ENCODE measurements around the gene PRKAG2. TPM values are rescaled to one million over a fixed set of nuclear protein-coding genes. Genes with fewer than 3 reads are reported as not detected.

Gene PRKAG2
- polyA plus RNA-seq, 1 of the 3 experiments (the other 2 are of a cell fraction), result 51.6 TPM

DNA sequence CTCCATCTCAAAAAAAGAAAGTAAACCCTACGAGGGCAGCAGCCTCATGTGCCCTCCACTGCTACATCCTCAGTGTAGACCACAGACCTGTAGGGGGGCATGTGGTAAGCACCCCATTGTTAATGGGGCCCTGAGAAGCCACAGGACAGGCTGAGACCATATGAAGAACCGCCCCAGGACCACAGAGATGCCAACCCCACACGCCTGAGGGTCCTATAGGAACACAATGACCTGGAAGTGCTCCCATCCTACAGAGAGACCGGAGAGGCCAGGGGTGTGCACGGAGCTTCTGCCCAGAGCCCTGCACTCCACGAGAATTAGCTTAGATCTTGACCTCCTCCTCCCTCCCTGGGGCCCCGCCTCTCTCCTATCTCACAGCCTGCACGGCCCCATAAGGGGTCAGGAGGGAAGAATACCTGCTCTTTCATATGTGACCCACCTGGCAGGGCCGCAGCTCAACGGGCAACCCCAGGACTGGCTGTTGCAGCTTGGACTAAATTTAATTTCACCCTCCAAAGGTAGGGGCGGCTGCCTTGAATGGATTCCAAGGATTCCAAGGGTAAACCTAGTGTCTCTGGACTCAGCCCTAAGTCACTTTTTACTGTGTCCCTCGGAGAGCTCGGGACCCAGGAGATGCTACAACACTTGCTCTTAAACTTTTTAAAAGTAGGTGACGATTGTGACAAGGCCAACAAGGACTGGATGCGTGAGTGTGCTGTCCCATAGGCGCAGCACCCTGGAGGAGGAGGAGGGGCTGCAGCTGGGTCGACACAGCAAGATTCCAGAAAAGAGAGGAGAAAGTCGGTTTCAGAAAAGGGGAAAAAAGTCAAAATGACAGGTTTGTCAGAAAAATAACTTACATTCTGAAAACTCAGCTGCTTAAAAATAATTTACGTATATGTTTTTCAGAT, 24.2 kb downstream of the PRKAG2 start:
- POLR2A ChIA-PET, result interaction anchor here (0.6 kb wide), 1 partner anchor 9 kb away, joined by 4 read pairs; no protein-coding TSS in a partner anchor
- Histone ChIP-seq H3K9me3 (no peaks in the 10 kb centered on the region), H3K4me2 (no peak overlapping the region), H3K4me3 (ENCODE audit: low read depth in 2 of 2, low read length in 1 of 2) (no peak overlapping the region), H3K79me2 (ENCODE audit: insufficient read depth) (no peaks in the 10 kb centered on the region), H3K36me3 (replicated peaks in 1 of 2; ENCODE audit: control insufficient read depth in 1 of 2, insufficient read depth in 2 of 2, low read length in 1 of 2) (no peaks in the 10 kb centered on the region), H2AFZ (ENCODE audit: low read depth) (no peak overlapping the region), H3K27ac (ENCODE audit: low read depth in 2 of 2, low read length in 1 of 2) (no peak overlapping the region), H3F3A (replicated peaks; ENCODE audit: insufficient read depth) (no peaks in the 10 kb centered on the region), H3K27me3 (ENCODE audit: insufficient read depth) (peaks cover 36% of the 10 kb centered on the region), H3K9ac (no peak overlapping the region), H3K4me1 (ENCODE audit: control insufficient read depth in 1 of 2, insufficient read depth in 2 of 2, low read depth in 1 of 2, low read length in 1 of 2) (peaks cover 0 to 5% of the 10 kb centered on the region in 2 experiments; a peak in 1 of 4 replicates), H4K20me1 (ENCODE audit: insufficient read depth) (no peaks in the 10 kb centered on the region), H3K9me2 (no peaks in the 10 kb centered on the region)
- DNase-seq, result no peak
- TF ChIP-seq USF2 (IDR thresholded peaks at IDR 0.05; ENCODE audit: borderline replicate concordance, low read depth, low read length), result no peak
- no peak for TF ChIP-seq NRF1 (IDR thresholded peaks at IDR 0.05; ENCODE audit: low read depth, low read length)
- no peak for TF ChIP-seq NFIC (IDR thresholded peaks at IDR 0.05; ENCODE audit: borderline replicate concordance)
- TF ChIP-seq CHD2 (IDR thresholded peaks at IDR 0.05; ENCODE audit: low read length, partially characterized antibody), result no peak
- TF ChIP-seq IRF3 (IDR thresholded peaks at IDR 0.05; ENCODE audit: low read depth, low read length), result no peak
- TF ChIP-seq, protein P1, sequence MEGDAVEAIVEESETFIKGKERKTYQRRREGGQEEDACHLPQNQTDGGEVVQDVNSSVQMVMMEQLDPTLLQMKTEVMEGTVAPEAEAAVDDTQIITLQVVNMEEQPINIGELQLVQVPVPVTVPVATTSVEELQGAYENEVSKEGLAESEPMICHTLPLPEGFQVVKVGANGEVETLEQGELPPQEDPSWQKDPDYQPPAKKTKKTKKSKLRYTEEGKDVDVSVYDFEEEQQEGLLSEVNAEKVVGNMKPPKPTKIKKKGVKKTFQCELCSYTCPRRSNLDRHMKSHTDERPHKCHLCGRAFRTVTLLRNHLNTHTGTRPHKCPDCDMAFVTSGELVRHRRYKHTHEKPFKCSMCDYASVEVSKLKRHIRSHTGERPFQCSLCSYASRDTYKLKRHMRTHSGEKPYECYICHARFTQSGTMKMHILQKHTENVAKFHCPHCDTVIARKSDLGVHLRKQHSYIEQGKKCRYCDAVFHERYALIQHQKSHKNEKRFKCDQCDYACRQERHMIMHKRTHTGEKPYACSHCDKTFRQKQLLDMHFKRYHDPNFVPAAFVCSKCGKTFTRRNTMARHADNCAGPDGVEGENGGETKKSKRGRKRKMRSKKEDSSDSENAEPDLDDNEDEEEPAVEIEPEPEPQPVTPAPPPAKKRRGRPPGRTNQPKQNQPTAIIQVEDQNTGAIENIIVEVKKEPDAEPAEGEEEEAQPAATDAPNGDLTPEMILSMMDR (IDR thresholded peaks at IDR 0.05), result no peak
- no peak for TF ChIP-seq FOXJ3 (CRISPR knock-in tag; IDR thresholded peaks at IDR 0.05)
- TF ChIP-seq SIN3A (IDR thresholded peaks at IDR 0.05; ENCODE audit: borderline replicate concordance, low read depth, low read length), result no peak
- no peak for TF ChIP-seq RAD21 (IDR thresholded peaks at IDR 0.05; ENCODE audit: low read length)
- no peak for TF ChIP-seq TCF12 (IDR thresholded peaks at IDR 0.05)
- no peak for TF ChIP-seq GATA2 (CRISPR knock-in tag; IDR thresholded peaks at IDR 0.05)
- no peak for TF ChIP-seq USF1 (IDR thresholded peaks at IDR 0.05; ENCODE audit: borderline replicate concordance, low read depth)
- TF ChIP-seq JUND (IDR thresholded peaks at IDR 0.05), result no peak
- TF ChIP-seq EP300 (IDR thresholded peaks at IDR 0.05; ENCODE audit: borderline replicate concordance in 1 of 2, low read depth in 1 of 2, low read length in 1 of 2), result no peak
- no peak for TF ChIP-seq PBX3 (IDR thresholded peaks at IDR 0.05)
- TF ChIP-seq SMC3 (IDR thresholded peaks at IDR 0.05; ENCODE audit: low read depth, low read length), result no peak
- CTCF ChIA-PET, result interaction anchor here (3.3 kb wide), 1 partner anchor 70 kb away, joined by 17 read pairs; no protein-coding TSS in a partner anchor
- whole genome bisulfite sequencing (ENCODE audit: low lambda C conversion rate), result 70% methylated on average over 17 of the region's 19 CpGs
